K562 (cell line): ENCODE results near the gene RBM20. TPM values are rescaled to one million over a fixed set of nuclear protein-coding genes. Genes with fewer than 3 reads are reported as not detected.
"Not testable (repeated sequence)": the region's sequence is repeated elsewhere in the genome, so short reads cannot be mapped to it uniquely, and the experiment has no call there.

Experiments used
- ATAC-seq: fragments of 200-7000 bp; cut with Tn5 transposase; 3 replicates; pipeline ENCODE4 v1.9.1; 2020; ENCODE audit warnings: moderate library complexity
- BruUV-seq: library from RNA; stranded (reverse); fragments of 400-500 nt; replicated peaks from 2 replicates; lab custom pipeline; 2021; lab: Mats Ljungman, UMichigan
- CTCF ChIA-PET: fragments of 300-600 bp; formaldehyde crosslinking; extraction: SDS; loops from one replicate; lab custom pipeline; 2021; ENCODE audit warnings: low intra/inter-chr PET ratio; lab: Yijun Ruan, JAX
- POLR2A ChIA-PET: fragments of 300-600, 350-650 bp; sonication (Branson Sonifier 250); formaldehyde crosslinking; extraction: SDS; loops from one replicate; lab custom pipeline; 2021; ENCODE audit warnings: antibody characterized with exemption, inconsistent platforms; lab: Yijun Ruan, JAX
- DNase-seq, 4 experiments: peaks; one replicate each; pipeline versions ENCODE4 v3.0.0 to v3.0.0-alpha.2; 2011 to 2018; ENCODE audit warnings: low spot score in 3 of 4, mixed read lengths in 3 of 4; ENCODE audit errors: extremely low read depth in 1 of 4
- FAIRE-seq: peaks from 2 replicates; lab custom pipeline; 2011; peaks lifted over from hg19 to GRCh38; lab: Jason Lieb, UNC
- H2AFZ ChIP-seq: 2 replicates; pipeline ENCODE4 v1.6.0; 2011; ENCODE audit warnings: low read depth, low read length, control low read depth, inconsistent platforms
- H3K27ac ChIP-seq: fragments of 200-600 bp; 3 replicates; pipeline ENCODE4 v1.8.0; 2011; ENCODE audit warnings: low read depth, mild to moderate bottlenecking, control low read depth, inconsistent platforms, low read length, moderate library complexity, mixed read lengths; ENCODE audit errors: extremely low read depth
- H3K27me3 ChIP-seq, 2 experiments: fragments of 300-600 bp in 1 of 2; 2 replicates in 1 of 2; 3 replicates in 1 of 2; pipeline versions ENCODE4 v1.6.0 to v1.8.0; 2011; ENCODE audit warnings: inconsistent platforms in 2 of 2, low read length in 2 of 2, mild to moderate bottlenecking in 1 of 2, mixed read lengths in 1 of 2, moderate library complexity in 1 of 2; ENCODE audit not compliant: control insufficient read depth in 2 of 2, insufficient read depth in 2 of 2
- H3K36me3 ChIP-seq: fragments of 300-600 bp; 3 replicates; pipeline ENCODE4 v1.8.0; 2011; ENCODE audit warnings: mild to moderate bottlenecking, low read length, inconsistent platforms; ENCODE audit not compliant: control insufficient read depth, insufficient read depth
- H3K4me1 ChIP-seq, 2 experiments: fragments of 200-600 bp in 1 of 2; replicated peaks in 1 of 2; 2 replicates in 1 of 2; 3 replicates in 1 of 2; pipeline versions ENCODE4 v1.5.1 to v1.8.0; 2011; ENCODE audit warnings: inconsistent platforms in 2 of 2, low read length in 2 of 2, mild to moderate bottlenecking in 1 of 2, mixed read lengths in 1 of 2, moderate library complexity in 1 of 2; ENCODE audit not compliant: control insufficient read depth in 2 of 2, insufficient read depth in 2 of 2
- H3K4me2 ChIP-seq: 2 replicates; pipeline ENCODE4 v1.6.1; 2011; ENCODE audit warnings: low read length, control low read depth, inconsistent platforms, mixed read lengths; ENCODE audit not compliant: insufficient read depth
- H3K4me3 ChIP-seq: fragments of 200-600 bp; sonication (generic), shearing (Covaris generic); 2 replicates; pipeline ENCODE4 v1.5.1; 2016; ENCODE audit warnings: control low read depth, inconsistent platforms
- H3K79me2 ChIP-seq: fragments of 200-600 bp; 3 replicates; pipeline ENCODE4 v1.8.0; 2011; ENCODE audit warnings: low read length, inconsistent platforms; ENCODE audit not compliant: control insufficient read depth, insufficient read depth
- H3K9ac ChIP-seq, 2 experiments: 2 replicates each; pipeline versions ENCODE4 v1.6.0 to v1.6.1; 2011; ENCODE audit warnings: low read depth in 2 of 2, low read length in 2 of 2, control low read depth in 1 of 2, inconsistent platforms in 1 of 2, mild to moderate bottlenecking in 1 of 2, mixed read lengths in 1 of 2; ENCODE audit not compliant: insufficient read depth in 1 of 2
- H3K9me1 ChIP-seq: one replicate; pipeline ENCODE4 v1.6.0; 2011; ENCODE audit warnings: inconsistent platforms, mild to moderate bottlenecking, low read length, moderate library complexity; ENCODE audit not compliant: control insufficient read depth, insufficient read depth
- H3K9me3 ChIP-seq: replicated peaks from 2 replicates; pipeline ENCODE4 v1.5.1; 2011; ENCODE audit warnings: low read depth, low read length, inconsistent platforms; ENCODE audit not compliant: control insufficient read depth, insufficient read depth
- H4K20me1 ChIP-seq: replicated peaks from 2 replicates; pipeline ENCODE4 v1.6.1; 2011; ENCODE audit warnings: low read length, inconsistent platforms, mixed read lengths; ENCODE audit not compliant: control insufficient read depth, insufficient read depth
- ASH1L ChIP-seq: fragments of 450-650 bp; IDR thresholded peaks from 2 replicates; pipeline ENCODE4 v1.6.1; 2018; ENCODE audit warnings: borderline replicate concordance, mild to moderate bottlenecking, low read depth; ENCODE audit not compliant: partially characterized antibody
- BRCA1 ChIP-seq, 2 experiments: fragments of 450-650 bp in 1 of 2; sonication (generic) in 1 of 2; formaldehyde crosslinking in 1 of 2; IDR thresholded peaks; 2 replicates each; pipeline versions ENCODE4 v1.5.0 to v1.6.1; 2017 to 2020; ENCODE audit warnings: mild to moderate bottlenecking in 1 of 2, missing genetic modification reagents in 1 of 2
- HMGN3 ChIP-seq: IDR thresholded peaks from 2 replicates; pipeline ENCODE4 v1.6.1; 2011; ENCODE audit warnings: borderline replicate concordance, low read depth, mild to moderate bottlenecking, mixed read lengths, low read length; ENCODE audit not compliant: insufficient read length; ENCODE audit errors: extremely low read depth
- MEF2D ChIP-seq: conservative IDR thresholded peaks from 2 replicates; pipeline ENCODE4 v1.6.1; 2016; ENCODE audit warnings: low read depth, missing genetic modification characterization, missing compliant biosample characterization
- SMAD1 ChIP-seq: fragments of 150-350 bp; IDR thresholded peaks from 2 replicates; pipeline ENCODE4 v1.6.1; 2014; ENCODE audit warnings: low read length, low read depth; ENCODE audit not compliant: partially characterized antibody
- TBP ChIP-seq: optimal IDR thresholded peaks from 2 replicates; pipeline ENCODE3; 2011; ENCODE audit warnings: low read depth, low read length, improper control_type of control experiment
- TFE3 ChIP-seq: fragments of 450-650 bp; formaldehyde crosslinking; IDR thresholded peaks from 2 replicates; pipeline ENCODE4 v1.4.0; 2020; ENCODE audit warnings: mild to moderate bottlenecking, mixed read lengths
- ZNF146 ChIP-seq: IDR thresholded peaks from one replicate; pipeline ENCODE4 v1.6.1; 2018; ENCODE audit warnings: missing compliant biosample characterization; ENCODE audit not compliant: unreplicated experiment
- WGBS: fragments of 100-300 bp; shearing (Covaris generic); methylation state at CpG from one replicate; pipeline ENCODE4 v1.1.6; 2016; ENCODE audit warnings: low coverage, mixed read lengths; ENCODE audit not compliant: insufficient coverage; ENCODE audit errors: missing lambda C conversion rate; 5-methylcytosine and 5-hydroxymethylcytosine counted together
- in situ Hi-C: fragments of 300-500 bp; cut with MboI; formaldehyde crosslinking; loops from 4 replicates; pipeline ENCODE4 v1.15.0; 2018; ENCODE audit warnings: inconsistent platforms, mixed read lengths
- intact Hi-C: fragments of 100-400 bp; cut with micrococcal nuclease; formaldehyde crosslinking; loops from 2 replicates; pipeline ENCODE4 v1.14.2; 2022
- polyA plus RNA-seq, 8 experiments: library from polyadenylated mRNA; depleted of rRNA in 4 of 8; stranded (reverse) in 5 of 8; unstranded in 3 of 8; fragments of >200 nt; fragmentation: Nextera tagmentation in 2 of 8; fragmentation: Illumina TruSeq in 1 of 8; extraction: Ambion mirVana in 2 of 8; extraction: Trizol in 1 of 8; gene quantifications; 2 replicates each; pipeline versions ENCODE4 v1.2.1 to v1.2.3, GENCODE V29; 2011 to 2014; ENCODE audit warnings: inconsistent platforms in 1 of 8, missing spikeins in 1 of 8
- total RNA-seq, 7 experiments: library from RNA; depleted of rRNA in 6 of 7; stranded (reverse); fragments of >200 nt in 6 of 7; fragmentation: Illumina TruSeq in 2 of 7; extraction: Trizol in 2 of 7; gene quantifications; 2 replicates each; pipeline versions ENCODE4 v1.2.1 to v1.2.3, GENCODE V29; 2011 to 2021; ENCODE audit warnings: low replicate concordance in 1 of 7
- TF ChIP-seq, protein P1 (sequence below): sonication (generic); formaldehyde crosslinking; IDR thresholded peaks from 2 replicates; pipeline ENCODE4 v1.8.0; 2023; ENCODE audit warnings: mild to moderate bottlenecking, missing genetic modification reagents

RBM20 gene
- total and polyA plus RNA-seq, 9 of the 15 experiments (the other 6 are each of a cell fraction or from before 2014, with no cell fraction given) = 0.63 to 5.7 (median 3.2) TPM

- H4K20me1 ChIP-seq, CTCF ChIA-PET, H2AFZ ChIP-seq, POLR2A ChIA-PET, FAIRE-seq, ATAC-seq, H3K4me1 ChIP-seq, H3K79me2 ChIP-seq, DNase-seq, intact Hi-C loops, H3K4me3 ChIP-seq, H3K27me3 ChIP-seq, H3K27ac ChIP-seq, H3K9me3 ChIP-seq, H3K4me2 ChIP-seq, BruUV-seq, H3K36me3 ChIP-seq, H3K9ac ChIP-seq, H3K9me1 ChIP-seq: not testable (repeated sequence)
- 53% methylated on average over 4 of the region's 4 CpGs for WGBS
- peak; percentile 24 for TF ChIP-seq ZNF146 (CRISPR knock-in tag)
- in situ Hi-C loops = loop anchor here (25.0 kb wide), 1 partner anchor 264 kb away; no protein-coding TSS in a partner anchor
Observed at GRCh38 chr10:110623316-110623715, 20.8 kb upstream of the RBM20 start.

DNA sequence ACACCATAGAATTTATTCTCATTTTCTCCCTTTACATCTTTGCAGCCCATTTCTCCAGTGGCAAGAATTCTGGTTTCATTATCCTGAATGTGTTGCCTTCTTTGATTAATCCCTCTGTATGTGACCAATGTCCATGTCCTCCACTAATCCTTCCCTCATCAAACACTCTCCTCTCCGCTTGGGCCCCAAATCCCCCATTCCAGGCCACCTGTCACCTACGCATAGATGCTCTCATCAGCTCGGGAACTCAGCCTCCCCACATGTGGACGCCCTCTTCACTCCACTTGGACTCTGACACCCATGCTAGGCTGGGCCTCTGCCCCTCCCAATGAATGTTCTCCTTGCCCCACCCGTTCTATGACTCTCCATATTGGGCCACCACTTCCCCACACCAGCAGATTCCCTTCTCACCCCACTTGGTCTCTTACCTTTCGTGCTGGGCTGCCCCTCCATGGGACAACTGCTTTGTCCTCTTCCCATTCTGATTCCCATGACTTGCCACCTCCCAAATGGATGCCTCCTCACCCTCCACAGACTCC, 18.7 kb upstream of the RBM20 start:
- POLR2A ChIA-PET = interaction anchor here (0.9 kb wide), 1 partner anchor 11 kb away, joined by 4 read pairs; no protein-coding TSS in a partner anchor
- WGBS = 52% methylated on average over 6 of the region's 6 CpGs
- TF ChIP-seq, protein P1, sequence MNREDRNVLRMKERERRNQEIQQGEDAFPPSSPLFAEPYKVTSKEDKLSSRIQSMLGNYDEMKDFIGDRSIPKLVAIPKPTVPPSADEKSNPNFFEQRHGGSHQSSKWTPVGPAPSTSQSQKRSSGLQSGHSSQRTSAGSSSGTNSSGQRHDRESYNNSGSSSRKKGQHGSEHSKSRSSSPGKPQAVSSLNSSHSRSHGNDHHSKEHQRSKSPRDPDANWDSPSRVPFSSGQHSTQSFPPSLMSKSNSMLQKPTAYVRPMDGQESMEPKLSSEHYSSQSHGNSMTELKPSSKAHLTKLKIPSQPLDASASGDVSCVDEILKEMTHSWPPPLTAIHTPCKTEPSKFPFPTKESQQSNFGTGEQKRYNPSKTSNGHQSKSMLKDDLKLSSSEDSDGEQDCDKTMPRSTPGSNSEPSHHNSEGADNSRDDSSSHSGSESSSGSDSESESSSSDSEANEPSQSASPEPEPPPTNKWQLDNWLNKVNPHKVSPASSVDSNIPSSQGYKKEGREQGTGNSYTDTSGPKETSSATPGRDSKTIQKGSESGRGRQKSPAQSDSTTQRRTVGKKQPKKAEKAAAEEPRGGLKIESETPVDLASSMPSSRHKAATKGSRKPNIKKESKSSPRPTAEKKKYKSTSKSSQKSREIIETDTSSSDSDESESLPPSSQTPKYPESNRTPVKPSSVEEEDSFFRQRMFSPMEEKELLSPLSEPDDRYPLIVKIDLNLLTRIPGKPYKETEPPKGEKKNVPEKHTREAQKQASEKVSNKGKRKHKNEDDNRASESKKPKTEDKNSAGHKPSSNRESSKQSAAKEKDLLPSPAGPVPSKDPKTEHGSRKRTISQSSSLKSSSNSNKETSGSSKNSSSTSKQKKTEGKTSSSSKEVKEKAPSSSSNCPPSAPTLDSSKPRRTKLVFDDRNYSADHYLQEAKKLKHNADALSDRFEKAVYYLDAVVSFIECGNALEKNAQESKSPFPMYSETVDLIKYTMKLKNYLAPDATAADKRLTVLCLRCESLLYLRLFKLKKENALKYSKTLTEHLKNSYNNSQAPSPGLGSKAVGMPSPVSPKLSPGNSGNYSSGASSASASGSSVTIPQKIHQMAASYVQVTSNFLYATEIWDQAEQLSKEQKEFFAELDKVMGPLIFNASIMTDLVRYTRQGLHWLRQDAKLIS (CRISPR knock-in tag) = no peak
- TF ChIP-seq BRCA1 (IDR thresholded peaks at IDR 0.05) = no peak
- no peak for TF ChIP-seq BRCA1 (CRISPR knock-in tag; IDR thresholded peaks at IDR 0.05)
- no peak for TF ChIP-seq TBP
- TF ChIP-seq SMAD1 = no peak
- TF ChIP-seq ASH1L = no peak
- TF ChIP-seq MEF2D (tag) = no peak
- no peak for TF ChIP-seq HMGN3
- TF ChIP-seq TFE3 (CRISPR knock-in tag) = no peak

More for the DNA sequence above, 18.7 kb upstream of the RBM20 start:
- Histone ChIP-seq H4K20me1 (no peaks in the 10 kb centered on the region), H3K4me2 (no peak overlapping the region), H3K4me3 (no peak overlapping the region), H3K27ac (no peak overlapping the region), H3K4me1 (no peaks in the 10 kb centered on the region; a peak in 2 of 5 replicates), H3K9me1 (no peaks in the 10 kb centered on the region), H3K9ac (no peak overlapping the region), H3K27me3 (no peaks in the 10 kb centered on the region), H3K79me2 (no peaks in the 10 kb centered on the region), H2AFZ (peak overlapping the region; percentile 55; the same call in 1 of the 2 replicates), H3K9me3 (no peaks in the 10 kb centered on the region), H3K36me3 (no peaks in the 10 kb centered on the region)
- ATAC-seq = peak; percentile 67
- no TSS peak for BruUV-seq
- CTCF ChIA-PET = no interaction called here
- intact Hi-C loops = no loop called here
- FAIRE-seq = no peak
- in situ Hi-C loops = no loop called here
- DNase-seq = no peak
